H1 (cell line): ENCODE results near the gene PIAS4.

ENCODE experiments used
- CBX5 ChIP-seq: fragments of 300-800, 300-1000 bp; sonication (generic); IDR thresholded peaks from 2 replicates; pipeline ENCODE4 v1.7.1; 2016; ENCODE audit warnings: antibody characterized with exemption, low read length, low read depth
- MAX ChIP-seq: IDR thresholded peaks from 2 replicates; pipeline ENCODE4 v1.6.1; 2012; ENCODE audit warnings: inconsistent platforms

- TF ChIP-seq MAX (no peak), CBX5 (no peak)
Observed at GRCh38 chr19:4077800-4078684, 70.5 kb downstream of the PIAS4 start.
